Upper lobe of left lung (tissue), 4 donors: Measurements from ENCODE around the gene CLNS1A.

Source experiments
- POLR2A ChIP-seq, 4 donors: fragments of 450-650 bp; IDR thresholded peaks; one replicate each; pipeline ENCODE4 v1.5.1; 2016 to 2017; ENCODE audit warnings: antibody characterized with exemption in 4 of 4, mild to moderate bottlenecking in 2 of 4
- TF ChIP-seq, protein P1 (sequence below), 6 experiments: fragments of 450-650 bp in 4 of 6; fragments of 200-600 bp in 2 of 6; sonication (generic) in 2 of 6; IDR thresholded peaks; one replicate each; pipeline ENCODE4 v1.5.1; 2016 to 2019; ENCODE audit warnings: antibody characterized with exemption in 6 of 6

- TF ChIP-seq POLR2A (IDR thresholded peaks at IDR 0.05), result no peak
- TF ChIP-seq, protein P1, sequence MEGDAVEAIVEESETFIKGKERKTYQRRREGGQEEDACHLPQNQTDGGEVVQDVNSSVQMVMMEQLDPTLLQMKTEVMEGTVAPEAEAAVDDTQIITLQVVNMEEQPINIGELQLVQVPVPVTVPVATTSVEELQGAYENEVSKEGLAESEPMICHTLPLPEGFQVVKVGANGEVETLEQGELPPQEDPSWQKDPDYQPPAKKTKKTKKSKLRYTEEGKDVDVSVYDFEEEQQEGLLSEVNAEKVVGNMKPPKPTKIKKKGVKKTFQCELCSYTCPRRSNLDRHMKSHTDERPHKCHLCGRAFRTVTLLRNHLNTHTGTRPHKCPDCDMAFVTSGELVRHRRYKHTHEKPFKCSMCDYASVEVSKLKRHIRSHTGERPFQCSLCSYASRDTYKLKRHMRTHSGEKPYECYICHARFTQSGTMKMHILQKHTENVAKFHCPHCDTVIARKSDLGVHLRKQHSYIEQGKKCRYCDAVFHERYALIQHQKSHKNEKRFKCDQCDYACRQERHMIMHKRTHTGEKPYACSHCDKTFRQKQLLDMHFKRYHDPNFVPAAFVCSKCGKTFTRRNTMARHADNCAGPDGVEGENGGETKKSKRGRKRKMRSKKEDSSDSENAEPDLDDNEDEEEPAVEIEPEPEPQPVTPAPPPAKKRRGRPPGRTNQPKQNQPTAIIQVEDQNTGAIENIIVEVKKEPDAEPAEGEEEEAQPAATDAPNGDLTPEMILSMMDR (IDR thresholded peaks at IDR 0.05), result no peak
Observed at GRCh38 chr11:77647654-77648305, 10.2 kb upstream of the CLNS1A start.
